GM18867 (cell line): ENCODE results near the gene DNAI1.
"Not testable (repeated sequence)": the region's sequence is repeated elsewhere in the genome, so short reads cannot be mapped to it uniquely, and the experiment has no call there.

ENCODE experiments used
- ATAC-seq: cut with Tn5 transposase; IDR thresholded peaks from one replicate; pipeline ENCODE4 v1.9.1; 2021; ENCODE audit warnings: mild to moderate bottlenecking, moderate library complexity; ENCODE audit not compliant: unreplicated experiment

The DNAI1 gene

DNA sequence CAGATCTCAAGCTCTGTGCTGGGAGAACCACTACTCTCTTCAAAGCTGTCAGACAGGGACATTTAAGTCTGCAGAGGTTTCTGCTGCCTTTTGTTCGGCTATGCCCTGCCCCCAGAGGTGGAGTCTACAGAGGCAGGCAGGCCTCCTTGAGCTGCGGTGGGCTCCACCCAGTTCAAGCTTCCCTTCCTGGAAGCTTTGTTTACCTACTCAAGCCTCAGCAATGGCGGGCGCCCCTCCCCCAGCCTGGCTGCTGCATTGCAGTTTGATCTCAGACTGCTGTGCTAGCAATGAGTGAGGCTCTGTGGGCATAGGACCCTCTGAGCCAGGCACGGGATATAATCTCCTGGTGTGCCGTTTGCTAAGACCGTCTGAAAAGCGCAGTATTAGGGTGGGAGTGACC, 73.4 kb downstream of the DNAI1 start:
- ATAC-seq, result not testable (repeated sequence)

GRCh38 chr9:34536685-34537084, 78.1 kb downstream of the DNAI1 start:
- no peak for ATAC-seq

- ATAC-seq, result no peak
These were observed 82.2 kb downstream of the DNAI1 start for GRCh38 chr9:34540827-34541226.

GRCh38 chr9:34541540-34541939, 82.9 kb downstream of the DNAI1 start:
- ATAC-seq, result no peak

DNA sequence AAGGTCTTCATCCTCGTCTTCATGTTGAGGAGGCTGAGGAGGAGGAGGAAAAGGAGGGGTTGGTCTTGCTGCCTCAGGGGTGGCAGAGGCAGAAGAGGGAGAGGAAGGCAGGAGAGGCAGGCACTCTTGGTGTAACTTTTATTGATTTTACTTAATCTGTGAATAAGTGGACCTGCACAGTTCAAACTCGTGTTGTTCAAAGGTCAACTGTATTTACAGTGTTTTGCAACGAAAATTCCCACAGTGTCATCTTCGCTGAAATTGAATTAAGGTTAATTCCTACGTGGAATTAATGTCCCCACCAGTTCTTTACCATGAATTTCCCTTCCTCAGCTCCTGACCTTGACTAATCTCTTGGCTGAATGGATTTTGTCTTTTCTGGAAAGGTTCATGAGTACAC, 85.4 kb downstream of the DNAI1 start:
- ATAC-seq, result no peak

GRCh38 chr9:34545497-34545896, 86.9 kb downstream of the DNAI1 start:
- ATAC-seq, result no peak

DNA sequence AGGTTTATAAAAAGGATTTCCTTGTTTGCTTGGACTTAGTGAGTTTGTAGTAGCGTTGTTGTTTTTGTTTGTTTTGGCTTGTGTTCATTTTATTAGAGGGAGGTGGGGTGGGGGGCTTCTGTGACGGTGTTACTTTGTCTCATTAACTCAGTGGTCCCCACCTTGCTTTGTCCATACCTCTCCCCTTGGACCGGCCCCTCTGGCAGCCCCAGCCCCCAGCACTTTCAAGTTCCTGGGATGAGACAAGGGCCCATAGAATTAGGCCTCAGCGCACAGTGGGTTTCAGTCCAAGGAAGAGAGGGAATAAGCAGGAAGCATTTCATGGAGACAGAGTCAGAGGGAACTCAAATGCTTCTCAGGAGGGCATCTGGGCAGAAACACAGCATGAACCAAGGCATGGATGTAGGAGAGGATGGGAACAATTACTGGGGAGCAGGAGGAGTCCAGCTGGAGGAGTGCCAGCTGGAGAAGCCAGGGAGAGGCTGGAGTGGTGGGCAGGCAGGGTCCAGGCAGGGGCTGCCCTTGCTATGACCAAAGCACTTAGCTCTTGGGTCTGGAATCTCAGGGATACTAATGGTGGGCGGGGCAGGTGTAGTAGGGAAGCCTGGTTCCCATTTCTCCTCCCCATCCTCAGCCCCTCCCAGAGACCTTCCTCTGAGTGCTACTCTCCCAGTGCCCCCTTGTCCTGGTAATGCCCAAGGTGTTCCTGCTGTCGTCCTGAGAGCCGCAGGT, 87.7 kb downstream of the DNAI1 start:
- ATAC-seq, result no peak

- no peak for ATAC-seq
These were observed 88.5 kb downstream of the DNAI1 start for GRCh38 chr9:34546834-34547827.

DNA sequence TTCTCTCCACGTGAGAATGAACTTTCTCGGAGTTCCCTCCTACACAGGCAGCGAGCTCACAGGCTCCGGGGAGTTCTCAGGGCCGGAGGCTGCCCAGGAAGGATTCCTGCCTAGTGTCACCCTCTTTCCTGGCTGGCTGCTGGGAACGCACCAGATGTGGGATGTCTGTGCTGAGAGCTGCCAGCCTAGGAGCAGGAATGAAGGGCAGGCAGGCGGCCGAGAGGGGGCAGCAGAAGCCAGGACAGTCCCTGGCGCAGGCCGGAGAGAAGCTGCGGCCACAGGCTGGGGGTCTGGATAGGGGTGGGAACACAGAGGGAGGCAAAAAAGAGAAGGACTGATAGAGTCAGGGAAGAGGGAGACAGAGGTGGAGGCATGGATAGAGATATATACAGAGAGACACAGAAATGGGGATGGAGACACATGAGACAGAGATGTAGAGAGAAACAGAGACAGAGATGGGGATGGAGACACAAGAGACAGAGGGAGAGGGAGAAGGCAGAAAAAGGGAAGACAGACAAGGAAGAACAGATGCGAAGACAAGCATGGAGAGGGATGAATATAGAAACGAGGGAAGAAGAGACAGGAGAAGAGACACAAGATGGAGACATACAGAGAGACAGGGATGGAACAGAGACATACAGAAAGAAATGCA, 89.5 kb downstream of the DNAI1 start:
- ATAC-seq, result no peak

DNA sequence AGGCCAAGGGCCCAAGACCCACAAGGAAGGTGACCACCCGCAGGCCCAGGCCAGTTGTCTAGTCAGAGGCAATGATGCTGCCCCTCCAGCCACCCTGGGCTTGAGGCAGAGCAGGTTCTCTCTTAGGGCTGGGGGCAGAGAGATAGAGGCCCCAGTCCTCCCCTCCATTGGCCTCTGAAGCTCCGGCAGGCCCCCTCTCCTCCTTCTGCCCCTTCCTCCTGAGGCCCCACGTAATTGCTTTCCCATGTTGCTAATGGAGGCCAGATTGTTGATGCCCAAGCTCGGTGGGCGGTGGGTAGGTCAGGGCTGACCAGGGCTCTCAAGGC, 90.8 kb downstream of the DNAI1 start:
- ATAC-seq, result no peak

GRCh38 chr9:34550016-34550680, 91.5 kb downstream of the DNAI1 start:
- no peak for ATAC-seq

DNA sequence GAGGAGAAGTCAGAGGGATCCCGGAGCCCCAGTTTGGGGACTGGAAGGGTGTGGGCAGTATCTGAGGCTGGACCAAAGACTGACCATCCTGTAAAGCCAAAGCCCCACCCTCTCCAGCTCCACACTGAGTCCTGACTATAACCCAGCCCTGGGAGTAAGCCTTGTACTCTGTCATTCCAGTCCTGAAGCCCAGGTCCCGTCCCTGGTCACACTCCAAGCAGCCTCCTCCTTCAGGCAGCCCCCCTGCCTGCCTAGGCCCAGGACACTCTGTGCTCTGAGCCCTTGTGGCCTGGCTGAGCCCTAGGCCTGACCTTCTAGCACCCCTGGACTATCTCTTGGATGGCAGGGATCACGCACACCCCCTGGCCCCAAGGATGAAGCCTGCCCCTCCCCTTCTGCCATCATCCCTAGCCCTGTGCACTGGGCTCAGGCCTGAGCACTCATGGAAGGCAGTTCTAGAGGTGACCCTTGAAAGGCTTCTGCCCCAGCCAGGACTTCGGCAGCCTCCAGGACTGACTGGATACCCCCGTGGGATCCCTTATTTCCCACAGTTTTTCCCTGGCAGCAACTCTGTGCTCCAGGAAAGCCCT, 92.2 kb downstream of the DNAI1 start:
- ATAC-seq, result no peak

- no peak for ATAC-seq
These were observed 93.4 kb downstream of the DNAI1 start for GRCh38 chr9:34551751-34552605.

- no peak for ATAC-seq
These were observed 94.0 kb downstream of the DNAI1 start for GRCh38 chr9:34552606-34552981.

DNA sequence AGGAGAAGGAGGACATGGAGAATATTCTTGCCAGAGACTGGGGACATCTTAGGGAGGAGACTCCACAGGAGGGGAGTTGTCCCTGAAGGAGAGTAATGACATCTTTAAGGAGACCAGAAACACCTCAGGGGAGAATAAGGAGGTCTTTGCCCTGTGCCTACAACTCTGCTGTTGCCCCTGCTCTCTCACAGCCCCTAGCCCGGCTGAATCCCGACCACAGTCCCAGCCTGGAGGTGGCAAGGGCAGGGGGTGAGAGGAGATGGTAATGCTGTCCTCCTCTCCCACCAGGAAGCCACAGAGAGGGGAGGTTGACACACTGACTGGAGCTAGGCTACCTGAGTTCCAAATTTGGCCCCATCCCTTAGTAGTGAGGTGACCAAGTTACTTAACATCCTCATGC, 94.4 kb downstream of the DNAI1 start:
- ATAC-seq, result no peak

GRCh38 chr9:34553511-34554021, 95.0 kb downstream of the DNAI1 start:
- ATAC-seq, result no peak

DNA sequence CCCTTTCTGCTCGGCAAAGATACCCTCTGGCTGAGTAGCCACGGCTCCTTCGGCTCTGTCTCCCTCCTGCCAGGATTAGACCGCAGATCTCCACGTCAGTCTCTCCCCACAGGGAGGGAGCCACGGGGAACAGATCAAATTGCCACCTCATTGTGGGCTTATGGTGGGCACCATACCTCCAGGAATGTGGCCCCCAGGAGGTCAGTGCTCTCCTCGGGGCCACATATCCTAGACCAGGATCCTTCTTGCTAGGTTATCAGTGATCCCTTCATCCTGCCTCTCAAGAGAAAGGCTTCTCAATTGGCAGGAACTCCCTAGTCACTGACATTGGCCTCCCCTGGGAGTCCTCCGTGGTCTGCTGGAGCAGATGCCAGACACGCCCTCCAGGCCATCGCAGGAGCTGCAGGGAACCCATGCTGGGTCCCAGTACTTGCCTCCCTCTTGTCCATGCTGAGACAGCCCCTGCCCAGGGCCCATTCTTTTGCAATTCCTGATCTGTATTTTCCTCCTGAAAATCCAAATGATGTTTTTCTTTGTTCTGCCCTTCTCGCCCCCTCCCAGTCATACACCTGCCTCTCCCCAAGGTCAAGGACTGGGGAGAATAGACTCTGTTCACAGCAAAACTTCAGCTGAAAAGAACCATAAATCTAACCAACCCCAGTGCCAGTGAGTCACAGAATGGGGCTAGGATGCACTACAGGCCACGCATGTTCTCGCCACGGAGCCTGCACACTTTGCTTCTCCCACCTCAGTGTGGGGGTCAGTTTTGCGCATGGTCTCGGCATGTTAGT, 95.8 kb downstream of the DNAI1 start:
- ATAC-seq, result no peak

DNA sequence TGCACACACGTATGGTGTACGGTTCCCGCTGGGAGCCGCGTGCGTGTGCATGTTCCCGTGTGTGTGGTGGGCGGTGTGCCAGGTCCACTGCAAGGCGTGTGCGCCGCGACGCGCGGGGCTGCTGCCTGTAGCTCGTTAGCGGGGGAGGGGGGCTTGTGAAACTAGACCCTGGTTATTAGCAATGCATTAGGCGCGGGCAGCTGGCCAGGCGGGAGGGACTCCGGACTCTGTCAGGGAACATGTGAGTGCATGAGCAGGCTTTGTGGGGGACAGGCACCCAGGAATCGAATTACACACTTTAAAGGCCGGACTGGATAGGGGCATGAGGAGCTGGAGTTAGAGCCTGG, 96.4 kb downstream of the DNAI1 start:
- ATAC-seq, result no peak

- no peak for ATAC-seq
These were observed 96.9 kb downstream of the DNAI1 start for GRCh38 chr9:34555500-34555899.
